ENCODE results near the gene ATP8B3.

Gene ATP8B3

GRCh38 chr19:1762243-1763117, 49.6 kb downstream of the ATP8B3 start:
- TF ChIP-seq POLR2AphosphoS5 (IDR thresholded peaks at IDR 0.05; ENCODE audit: low read depth, low read length) (no peak), REST (IDR thresholded peaks at IDR 0.05; ENCODE audit: insufficient read depth in 1 of 2, low read depth in 2 of 2, low read length in 2 of 2) (no peak), FOXP2 (optimal IDR thresholded peaks at IDR 0.05; ENCODE audit: borderline replicate concordance, extremely low read depth, extremely low read length, insufficient read depth) (no peak), TAF1 (IDR thresholded peaks at IDR 0.05; ENCODE audit: borderline replicate concordance, insufficient read depth, low read length) (no peak), SIN3A (IDR thresholded peaks at IDR 0.05; ENCODE audit: borderline replicate concordance, insufficient read depth, low read length) (no peak)

DNA sequence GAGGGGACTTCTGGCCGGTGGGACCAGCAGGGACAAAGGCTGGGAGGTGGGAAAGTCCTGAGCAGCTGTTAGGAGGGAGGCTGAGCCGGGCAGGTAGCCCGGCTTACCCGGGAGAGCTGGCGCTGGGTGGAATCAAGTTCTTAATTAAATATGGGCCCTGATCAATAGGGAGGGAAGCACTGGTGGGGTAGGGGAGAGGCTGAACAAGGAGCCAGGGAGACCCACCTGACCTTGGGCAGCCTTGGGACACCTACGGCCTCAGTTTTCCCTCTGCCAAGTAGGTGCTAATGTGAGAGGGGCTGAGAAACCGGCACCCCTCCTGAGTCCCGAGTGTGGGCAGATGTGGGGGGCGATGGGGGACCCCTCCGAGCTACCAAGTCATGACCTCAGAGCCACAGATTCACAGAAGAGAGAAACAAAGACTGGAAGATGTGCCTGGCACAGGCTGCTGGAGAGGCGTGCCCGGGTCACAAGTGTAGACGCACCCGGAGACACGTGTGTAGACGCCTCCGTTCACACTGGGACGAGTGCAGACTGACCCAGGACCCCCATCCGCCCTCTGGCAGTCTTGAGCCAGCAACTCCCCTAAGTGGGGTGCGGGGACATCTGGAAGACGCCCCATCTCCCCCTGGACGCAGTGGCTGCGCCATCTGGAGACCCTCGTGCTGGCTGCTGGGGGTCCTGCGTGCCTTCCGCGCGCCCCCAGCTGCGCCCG, 50.4 kb downstream of the ATP8B3 start:
- TF ChIP-seq SIN3A (IDR thresholded peaks at IDR 0.05; ENCODE audit: borderline replicate concordance, insufficient read depth, low read length): no peak
- TF ChIP-seq FOXP2 (optimal IDR thresholded peaks at IDR 0.05; ENCODE audit: borderline replicate concordance, extremely low read depth, extremely low read length, insufficient read depth): no peak
- TF ChIP-seq POLR2AphosphoS5 (IDR thresholded peaks at IDR 0.05; ENCODE audit: low read depth, low read length): no peak
- no peak for TF ChIP-seq REST (IDR thresholded peaks at IDR 0.05; ENCODE audit: insufficient read depth in 1 of 2, low read depth in 2 of 2, low read length in 2 of 2)
- no peak for TF ChIP-seq TAF1 (IDR thresholded peaks at IDR 0.05; ENCODE audit: borderline replicate concordance, insufficient read depth, low read length)

DNA sequence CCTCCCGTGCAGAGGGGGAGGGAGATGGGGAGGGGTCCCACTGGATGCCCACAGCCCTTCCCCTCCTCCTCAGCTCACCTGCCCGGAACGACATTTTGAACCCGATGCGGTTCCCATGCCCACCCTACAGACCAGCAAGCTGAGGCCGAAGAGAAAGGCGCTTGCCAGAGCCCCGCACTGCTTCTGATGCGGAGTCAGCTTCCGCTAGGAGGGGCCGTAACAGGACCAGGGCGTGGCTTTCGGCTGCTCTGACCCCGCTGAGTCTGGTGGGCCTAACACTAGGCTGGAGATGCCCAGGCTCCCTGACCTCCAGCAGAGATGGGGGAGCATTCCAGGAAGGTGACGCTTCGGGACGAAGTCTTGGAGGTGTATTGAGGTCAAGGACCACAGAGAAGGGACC, 52.1 kb downstream of the ATP8B3 start:
- no peak for TF ChIP-seq FOXP2 (optimal IDR thresholded peaks at IDR 0.05; ENCODE audit: borderline replicate concordance, extremely low read depth, extremely low read length, insufficient read depth)
- no peak for TF ChIP-seq REST (IDR thresholded peaks at IDR 0.05; ENCODE audit: insufficient read depth in 1 of 2, low read depth in 2 of 2, low read length in 2 of 2)
- TF ChIP-seq SIN3A (IDR thresholded peaks at IDR 0.05; ENCODE audit: borderline replicate concordance, insufficient read depth, low read length): no peak

- TF ChIP-seq POLR2AphosphoS5 (IDR thresholded peaks at IDR 0.05; ENCODE audit: low read depth, low read length): no peak
- no peak for TF ChIP-seq SIN3A (IDR thresholded peaks at IDR 0.05; ENCODE audit: borderline replicate concordance, insufficient read depth, low read length)
- no peak for TF ChIP-seq TAF1 (IDR thresholded peaks at IDR 0.05; ENCODE audit: borderline replicate concordance, insufficient read depth, low read length)
- no peak for TF ChIP-seq FOXP2 (optimal IDR thresholded peaks at IDR 0.05; ENCODE audit: borderline replicate concordance, extremely low read depth, extremely low read length, insufficient read depth)
- TF ChIP-seq REST (IDR thresholded peaks at IDR 0.05; ENCODE audit: insufficient read depth in 1 of 2, low read depth in 2 of 2, low read length in 2 of 2): no peak
These were observed 52.8 kb downstream of the ATP8B3 start for GRCh38 chr19:1758959-1759903.
